ENCODE measurements around the gene TRAIP.
"Not testable (repeated sequence)": the region's sequence is repeated elsewhere in the genome, so short reads cannot be mapped to it uniquely, and the experiment has no call there.

The TRAIP gene

DNA sequence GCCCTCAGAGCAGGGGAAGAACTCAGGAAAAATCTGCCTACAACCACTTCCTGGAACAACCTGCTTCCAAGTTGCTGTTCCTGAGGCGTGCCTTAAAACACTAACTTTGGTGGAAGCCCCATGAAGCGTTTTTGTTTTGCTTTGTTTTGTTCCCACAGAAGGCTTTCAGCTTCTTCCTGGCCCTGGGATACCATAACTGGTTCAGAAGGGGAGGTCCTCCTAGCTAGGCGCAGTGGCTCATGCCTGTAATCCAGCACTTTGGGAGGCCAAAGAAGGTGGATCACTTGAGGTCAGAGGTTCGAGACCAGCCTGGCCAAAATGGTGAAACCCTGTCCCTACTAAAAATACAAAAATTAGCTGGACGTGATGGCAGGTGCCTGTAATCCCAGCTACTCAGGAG lies 68.8 kb downstream of the TRAIP start:
- no peak for DNase-seq

- no peak for DNase-seq
These were observed 69.2 kb downstream of the TRAIP start for GRCh38 chr3:49787182-49787464.

DNA sequence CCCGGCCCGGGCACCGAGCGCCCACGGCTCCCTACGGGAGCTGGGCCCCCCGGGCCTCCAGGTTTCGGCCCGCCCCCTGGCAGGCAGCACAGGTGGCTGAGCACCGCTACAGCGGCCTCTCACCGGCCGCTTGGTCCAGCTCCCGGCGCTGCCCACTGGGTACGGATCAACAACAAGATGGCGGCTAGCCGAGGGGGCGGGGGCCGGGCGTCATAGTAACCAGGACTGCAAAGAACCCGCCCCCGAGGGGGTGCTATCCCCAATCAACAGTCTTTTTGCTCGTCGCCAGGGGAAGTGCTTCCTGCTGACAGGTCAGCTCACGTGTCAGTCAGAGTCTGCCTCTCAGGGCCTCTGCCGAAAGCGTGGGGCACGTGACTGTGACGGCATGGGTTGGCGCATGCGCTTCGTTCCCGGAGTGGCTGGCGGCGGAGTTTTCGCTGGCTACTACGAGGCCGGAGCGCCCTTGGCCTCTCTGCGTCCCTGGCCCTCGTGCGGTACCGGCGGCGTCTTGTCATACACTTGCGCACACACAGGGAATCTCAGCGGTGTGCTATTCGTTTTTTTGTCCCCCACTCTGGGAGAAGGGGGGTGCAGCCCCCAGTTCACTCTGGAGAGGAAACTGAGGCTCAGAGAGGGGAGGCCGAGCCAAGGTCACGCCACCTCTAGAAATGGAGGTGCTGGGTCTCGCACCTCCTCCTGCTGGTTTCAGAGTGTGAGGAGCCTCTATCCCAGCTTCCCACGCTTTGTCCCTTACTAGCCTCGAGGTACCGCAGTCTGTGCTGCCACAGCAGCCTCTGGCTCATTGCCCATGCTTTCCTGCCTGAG lies 69.8 kb downstream of the TRAIP start, which contains the start of gene IP6K1:
Gene IP6K1, minus strand, starts transcription at position 186 of the 825 bp plus-strand sequence. CDS start 38,502 bp downstream, outside the sequence.
- peak; percentile 96 for DNase-seq

DNA sequence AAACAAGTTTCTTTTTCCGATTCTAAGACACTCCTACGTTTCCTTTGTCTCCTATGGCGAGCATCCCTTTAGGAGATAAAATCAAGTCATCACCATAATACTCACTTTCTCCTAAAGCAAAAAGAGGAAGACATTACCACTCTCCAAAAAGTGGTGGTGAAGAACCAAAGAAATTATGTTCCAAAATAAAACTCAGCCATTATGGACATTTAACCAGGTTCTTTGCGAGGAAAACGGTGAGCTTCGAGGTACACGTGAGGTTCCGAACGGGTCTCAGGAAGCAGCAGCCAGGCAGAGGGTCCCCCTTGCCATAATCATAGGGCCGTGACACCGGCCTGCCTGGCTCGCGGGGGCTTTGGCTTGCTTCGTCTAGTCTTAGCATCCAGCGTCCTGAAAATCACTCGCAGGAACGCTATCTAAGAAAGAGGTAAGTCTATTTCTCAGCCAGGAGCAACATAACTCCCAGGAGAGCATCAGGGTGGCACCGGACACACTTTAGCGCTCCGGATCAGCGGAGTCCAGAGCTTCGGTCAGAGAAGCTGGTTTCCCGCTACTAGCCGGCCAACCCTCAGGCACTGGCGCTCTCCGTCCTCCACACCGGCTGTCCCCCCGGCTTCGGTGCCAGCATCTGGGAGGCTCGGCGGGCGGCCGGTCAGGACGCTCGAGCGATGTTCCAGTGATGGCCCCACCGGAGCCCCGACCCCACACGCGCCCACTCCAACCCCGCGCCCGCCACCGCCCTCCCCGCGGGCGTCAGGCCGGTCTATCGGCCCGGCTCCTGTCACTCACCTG lies 70.6 kb downstream of the TRAIP start:
- DNase-seq: no peak

- DNase-seq: not testable (repeated sequence)
These were observed 74.1 kb downstream of the TRAIP start for GRCh38 chr3:49782277-49782676.

DNA sequence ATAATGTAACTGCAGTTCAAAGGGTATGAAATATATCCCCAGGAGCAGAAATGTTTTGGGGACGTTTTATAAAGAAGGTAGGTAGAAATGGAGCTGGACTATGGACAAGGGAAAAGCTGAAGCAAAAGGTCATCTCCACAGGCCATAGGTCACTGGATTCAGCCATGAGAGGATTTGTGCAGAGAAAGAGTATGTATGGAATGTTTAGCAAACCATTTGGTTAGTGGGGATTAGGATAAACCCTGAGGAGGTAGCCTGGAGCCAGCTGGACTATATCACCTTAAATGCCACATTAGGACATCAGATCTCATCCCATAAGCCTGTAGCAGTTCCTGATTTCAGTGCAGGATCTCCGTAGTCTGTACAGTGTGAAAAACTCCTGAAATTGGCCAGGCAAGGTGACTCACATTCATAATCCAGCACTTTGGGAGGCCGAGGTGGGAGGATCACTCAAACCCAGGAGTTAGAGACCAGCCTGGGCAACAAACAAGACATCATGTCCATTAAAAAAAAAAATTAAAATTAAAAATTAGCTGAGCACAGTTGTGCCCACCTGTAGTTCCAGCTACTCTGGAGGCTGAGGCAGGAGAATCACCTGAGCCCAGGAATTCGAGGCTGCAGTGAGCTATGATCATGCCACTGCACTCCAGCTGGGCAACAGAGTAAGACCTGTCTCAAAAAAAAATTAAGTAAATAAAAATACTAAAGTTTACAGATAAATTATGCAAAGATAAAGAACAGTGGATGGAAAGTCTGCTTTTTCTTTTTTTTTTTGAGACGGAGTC lies 74.8 kb downstream of the TRAIP start:
- DNase-seq: no peak

DNA sequence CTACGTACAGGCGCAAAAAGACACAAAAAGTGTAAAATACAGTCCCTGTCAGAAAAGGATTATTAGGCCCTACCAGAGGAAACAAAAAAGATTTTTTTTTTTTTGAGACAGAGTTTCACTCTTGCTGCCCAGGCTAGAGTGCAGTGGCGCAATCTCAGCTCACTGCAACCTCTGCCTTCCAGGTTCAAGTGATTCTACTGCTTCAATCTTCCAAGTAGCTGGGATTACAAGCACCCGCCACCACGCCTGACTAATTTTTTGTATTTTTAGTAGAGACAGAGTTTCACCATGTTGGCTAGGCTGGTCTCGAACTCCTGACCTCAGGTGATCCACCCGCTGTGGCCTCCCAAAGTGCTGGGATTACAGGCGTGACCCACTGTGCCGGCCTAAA lies 75.4 kb downstream of the TRAIP start:
- not testable (repeated sequence) for DNase-seq

- no peak for DNase-seq
These were observed 76.0 kb downstream of the TRAIP start for GRCh38 chr3:49780080-49780974.

DNA sequence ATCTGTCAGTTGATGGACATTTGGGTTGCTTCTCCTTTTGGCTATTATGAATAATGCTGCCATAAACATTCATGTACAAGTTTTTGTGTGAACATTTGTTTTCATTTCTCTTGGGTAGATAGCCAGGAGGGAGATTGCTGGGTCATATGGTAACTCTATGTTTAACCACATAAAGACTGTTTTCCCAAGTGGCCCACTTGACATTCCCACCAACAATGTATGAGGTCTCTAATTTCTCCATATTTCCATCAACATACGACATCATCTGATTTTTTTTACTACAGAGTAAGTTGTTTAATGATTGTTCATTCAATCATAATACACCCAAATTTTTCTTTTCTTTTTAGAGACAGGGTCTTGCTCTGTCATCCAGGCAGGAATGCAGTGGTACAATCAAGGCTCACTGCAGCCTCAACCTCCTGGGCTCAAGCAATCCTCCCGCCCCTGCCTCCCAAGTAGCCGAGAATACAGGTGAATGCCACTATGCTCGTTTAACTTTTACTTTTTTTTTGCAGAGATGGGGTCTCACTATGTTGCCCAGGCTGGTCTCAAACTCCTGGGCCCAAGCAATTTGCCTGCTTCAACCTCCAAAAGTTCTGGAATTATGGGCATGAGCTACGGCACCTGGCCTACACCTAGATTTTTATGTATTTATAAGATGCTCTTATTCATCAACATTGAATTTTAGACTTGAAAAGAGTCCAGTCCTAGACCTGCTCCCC lies 76.8 kb downstream of the TRAIP start:
- no peak for DNase-seq
